GM18511 (cell line): ENCODE data around the gene PDE3B.
"Not testable (repeated sequence)": the region's sequence is repeated elsewhere in the genome, so short reads cannot be mapped to it uniquely, and the experiment has no call there.

Source experiments
- ATAC-seq: cut with Tn5 transposase; IDR thresholded peaks from one replicate; pipeline ENCODE4 v1.9.1; 2021; ENCODE audit warnings: mild to moderate bottlenecking, moderate library complexity; ENCODE audit not compliant: unreplicated experiment

Gene PDE3B

DNA sequence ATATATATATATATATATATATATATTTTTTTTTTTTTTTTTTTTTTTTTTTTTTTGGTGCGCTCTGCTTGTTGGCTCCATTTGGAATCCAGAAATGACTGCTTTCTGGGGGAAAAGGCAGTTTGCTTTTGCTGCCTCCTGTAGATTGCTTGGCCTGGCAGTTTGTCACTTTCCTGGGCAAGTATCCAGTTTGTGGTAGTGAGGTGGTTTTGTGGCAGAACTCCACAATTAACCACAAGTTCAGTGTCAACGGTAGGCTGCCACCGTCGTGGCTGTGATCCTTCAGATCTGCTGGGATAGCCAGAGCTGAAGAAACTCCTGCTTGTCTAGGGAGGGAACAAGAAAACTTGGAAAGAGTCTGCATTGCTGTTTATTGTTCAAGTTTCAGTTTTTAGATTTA, 5.0 kb upstream of the PDE3B start:
- no peak for ATAC-seq

- no peak for ATAC-seq
These were observed 1.8 kb upstream of the PDE3B start for GRCh38 chr11:14641801-14642200.

DNA sequence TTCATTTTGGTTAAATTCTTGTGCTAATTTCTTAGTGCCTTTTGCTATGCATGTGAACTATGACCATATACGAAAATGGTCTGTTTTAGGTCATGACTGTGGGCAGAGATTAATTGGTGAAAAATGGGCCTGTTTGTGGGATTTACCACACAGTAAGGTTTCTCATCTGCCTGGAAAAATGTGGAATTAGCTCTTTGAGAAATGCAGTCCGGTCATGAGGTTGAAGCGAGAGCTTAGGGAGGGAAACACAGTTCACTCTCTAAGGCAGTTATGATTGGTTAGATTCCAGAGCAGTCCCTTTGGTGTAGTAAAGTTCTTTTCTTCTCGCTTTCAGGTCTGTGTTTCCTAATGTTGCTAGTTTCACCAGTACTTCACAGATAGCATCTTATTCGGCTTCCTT, 1.2 kb upstream of the PDE3B start:
- ATAC-seq = no peak

DNA sequence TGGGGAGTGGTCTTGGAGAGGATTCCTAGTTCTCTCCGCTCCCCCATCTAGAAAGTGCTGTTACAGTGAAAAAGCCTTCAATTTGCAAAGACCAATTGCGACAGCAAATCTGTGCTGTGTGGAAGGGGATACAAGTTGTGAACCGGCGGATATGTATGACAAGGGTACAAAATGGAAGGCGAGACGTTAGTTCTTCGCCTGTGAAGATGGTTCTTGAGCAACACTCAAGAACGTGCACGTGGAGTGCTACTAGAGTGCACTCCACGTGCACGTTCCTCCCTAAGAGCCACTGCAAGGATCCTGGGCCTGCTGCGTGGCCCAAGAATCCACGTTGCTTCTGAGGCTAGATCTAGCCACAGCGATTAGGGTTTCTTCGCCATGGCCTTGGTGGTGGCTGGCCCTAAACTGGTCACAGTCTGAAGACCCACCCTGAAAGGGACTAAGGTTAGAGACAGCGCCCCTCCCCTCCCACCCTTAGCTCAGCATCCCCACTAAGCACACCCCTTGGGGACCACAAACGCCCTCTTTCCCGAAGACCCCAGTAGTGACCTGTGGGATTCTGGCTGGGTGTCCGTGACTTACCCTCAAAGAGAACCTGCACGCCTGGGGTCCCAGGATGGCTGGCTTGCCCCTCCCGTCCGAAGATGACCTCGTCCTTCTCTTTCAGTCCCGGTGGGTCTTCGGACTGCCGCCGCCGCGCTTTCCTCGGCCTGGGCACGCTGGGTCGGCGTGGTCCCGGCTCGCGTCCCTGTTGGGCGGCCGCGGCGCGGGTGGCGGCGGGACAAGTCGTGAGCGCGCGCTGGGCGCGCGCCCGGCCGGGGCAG, 519 bp upstream of the PDE3B start:
- ATAC-seq = no peak

GRCh38 chr11:14644226-14645014, 816 bp downstream of the PDE3B start:
- ATAC-seq = peak; percentile 68

DNA sequence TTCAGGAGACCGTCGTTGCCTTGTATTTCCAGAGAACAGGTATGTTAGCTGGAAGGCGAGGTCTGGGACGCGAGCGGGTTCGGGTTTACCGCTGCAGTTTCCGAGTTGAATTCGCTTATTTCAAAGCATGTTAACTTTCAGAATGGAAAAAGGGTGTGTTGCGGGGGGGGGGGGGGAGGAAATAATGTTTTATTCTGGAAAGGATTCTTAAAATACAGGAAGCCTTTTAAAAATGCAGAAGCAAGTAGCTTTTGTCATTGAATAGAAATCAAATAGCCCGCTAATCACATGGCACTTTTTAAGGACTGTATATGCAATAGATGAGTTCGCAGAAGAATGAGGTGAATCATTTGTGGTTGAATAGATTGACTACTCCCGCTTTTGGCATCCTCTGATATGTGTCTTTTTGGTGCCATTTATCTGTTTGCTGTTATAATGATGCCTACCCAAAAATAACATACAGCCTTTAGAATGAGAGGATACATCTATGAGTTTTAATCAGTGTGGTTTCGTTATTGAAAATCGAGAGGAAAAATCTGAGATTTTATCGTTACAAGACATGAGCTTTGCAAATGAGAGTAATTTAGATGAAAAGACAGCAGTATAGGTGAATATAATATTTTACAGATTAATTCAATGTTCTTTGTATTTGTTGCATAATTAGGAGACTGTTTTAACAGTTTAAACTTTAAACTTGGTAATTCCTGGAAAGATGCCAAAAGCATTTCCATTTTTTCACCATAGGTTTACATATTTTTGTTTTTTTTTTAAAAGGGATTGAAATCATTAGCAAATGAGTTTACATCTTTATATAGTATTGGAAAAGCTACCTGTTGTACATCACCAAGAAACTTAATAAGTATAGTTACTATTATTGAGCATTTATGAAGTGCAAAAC, 1.7 kb downstream of the PDE3B start:
- no peak for ATAC-seq

GRCh38 chr11:14645985-14646900, 2.6 kb downstream of the PDE3B start:
- no peak for ATAC-seq

DNA sequence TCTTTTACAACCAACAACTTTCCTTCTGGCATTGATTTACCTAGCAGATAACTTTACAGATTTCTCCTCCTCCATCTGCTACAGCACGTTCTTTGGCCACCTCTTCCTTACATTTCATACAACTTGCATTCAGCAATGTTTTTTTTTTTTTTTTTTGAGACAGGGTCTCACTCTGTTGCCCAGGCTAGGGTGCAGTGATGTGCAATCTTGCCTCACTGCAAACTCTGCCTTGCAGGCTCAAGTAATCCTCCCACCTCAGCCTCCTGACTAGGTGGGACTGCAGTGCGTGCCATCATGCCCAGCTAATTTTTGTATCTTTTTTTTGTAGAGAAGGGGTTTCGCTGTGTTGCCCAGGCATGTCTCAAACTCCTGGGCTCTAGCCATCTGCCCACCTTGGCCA, 6.5 kb downstream of the PDE3B start:
- ATAC-seq = no peak

DNA sequence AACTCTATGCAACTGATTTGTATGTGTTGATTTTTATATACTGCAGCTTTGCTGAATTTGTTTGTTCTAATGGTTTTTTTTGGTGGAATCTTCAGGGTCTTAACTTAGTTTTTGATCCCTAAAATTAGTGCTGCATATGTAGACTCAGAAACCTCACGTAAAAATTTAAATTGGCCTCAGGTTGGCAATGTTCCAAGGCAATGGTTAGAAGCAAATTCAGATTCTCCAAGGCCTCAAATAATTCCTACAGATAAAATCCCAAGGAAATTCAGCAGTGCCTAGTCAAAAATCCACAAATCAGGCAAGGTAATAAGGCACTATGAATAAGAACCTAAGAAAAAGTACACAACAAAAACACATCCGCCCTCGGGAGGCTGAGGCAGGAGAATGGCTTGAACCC, 9.5 kb downstream of the PDE3B start:
- no peak for ATAC-seq

GRCh38 chr11:14655435-14655834, 11.8 kb downstream of the PDE3B start:
- ATAC-seq = no peak

DNA sequence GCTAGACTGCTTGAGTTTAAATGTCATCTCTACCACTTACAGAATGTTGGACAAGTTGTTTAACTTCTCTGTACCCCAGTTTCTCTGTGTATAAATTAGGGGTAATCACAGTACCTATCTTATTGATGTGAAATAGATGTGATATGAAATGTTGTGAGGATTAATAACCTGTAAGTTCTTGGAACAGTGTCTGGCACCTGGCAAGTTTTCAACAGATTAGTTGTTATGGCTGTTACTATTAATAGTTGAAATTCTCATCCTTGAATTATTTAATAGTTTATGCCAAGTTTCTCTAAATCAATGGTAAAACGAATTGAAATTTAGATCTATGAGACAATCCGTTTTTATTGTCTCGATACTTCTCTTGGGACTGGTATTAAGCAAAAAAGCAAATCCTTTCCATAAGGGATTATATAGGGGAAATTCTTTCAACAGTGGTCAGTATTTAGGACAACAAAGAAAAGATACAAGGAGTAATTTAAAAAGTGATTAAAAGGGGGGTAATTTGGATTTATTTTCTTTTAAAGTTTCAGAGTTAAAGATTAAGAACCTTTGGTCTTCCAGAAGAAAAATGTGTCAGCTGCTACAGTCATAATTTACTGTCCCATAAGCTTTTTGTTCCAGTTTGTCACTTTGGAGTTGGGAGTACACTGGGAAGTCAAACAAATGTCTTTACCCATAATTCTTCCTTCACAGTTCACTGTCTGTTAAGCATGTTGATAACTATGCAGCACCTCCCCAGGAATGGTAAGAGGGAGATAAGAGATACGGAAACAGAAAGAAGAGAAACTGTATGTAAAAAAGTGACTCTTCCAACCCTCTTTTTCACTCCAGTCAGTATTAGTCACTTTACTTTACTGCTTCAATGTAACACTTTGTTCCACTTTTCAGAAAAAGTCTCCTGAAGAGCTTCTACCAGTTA, 13.2 kb downstream of the PDE3B start:
- ATAC-seq = no peak

GRCh38 chr11:14657841-14658240, 14.2 kb downstream of the PDE3B start:
- no peak for ATAC-seq

- not testable (repeated sequence) for ATAC-seq
These were observed 21.3 kb downstream of the PDE3B start for GRCh38 chr11:14664926-14665325.

- ATAC-seq = not testable (repeated sequence)
These were observed 23.7 kb downstream of the PDE3B start for GRCh38 chr11:14667329-14667728.

- no peak for ATAC-seq
These were observed 25.2 kb downstream of the PDE3B start for GRCh38 chr11:14668731-14669301.

DNA sequence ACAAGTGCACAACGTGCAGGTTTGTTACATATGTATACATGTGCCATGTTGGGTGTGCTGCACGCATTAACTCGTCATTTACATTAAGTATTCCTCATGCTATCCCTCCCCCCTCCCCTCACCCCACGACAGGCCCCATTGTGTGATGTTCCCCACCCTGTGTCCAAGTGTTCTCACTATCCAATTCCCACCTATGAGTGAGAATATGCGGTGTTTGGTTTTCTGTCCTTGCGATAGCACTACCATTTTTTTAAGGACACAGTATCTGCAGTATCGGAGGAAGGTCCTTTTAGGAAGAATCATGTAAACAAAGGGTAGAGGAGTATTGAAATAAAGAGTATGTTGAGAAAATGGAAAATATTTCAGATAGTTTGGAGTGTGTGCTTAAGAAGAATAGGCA, 25.9 kb downstream of the PDE3B start:
- ATAC-seq = no peak

DNA sequence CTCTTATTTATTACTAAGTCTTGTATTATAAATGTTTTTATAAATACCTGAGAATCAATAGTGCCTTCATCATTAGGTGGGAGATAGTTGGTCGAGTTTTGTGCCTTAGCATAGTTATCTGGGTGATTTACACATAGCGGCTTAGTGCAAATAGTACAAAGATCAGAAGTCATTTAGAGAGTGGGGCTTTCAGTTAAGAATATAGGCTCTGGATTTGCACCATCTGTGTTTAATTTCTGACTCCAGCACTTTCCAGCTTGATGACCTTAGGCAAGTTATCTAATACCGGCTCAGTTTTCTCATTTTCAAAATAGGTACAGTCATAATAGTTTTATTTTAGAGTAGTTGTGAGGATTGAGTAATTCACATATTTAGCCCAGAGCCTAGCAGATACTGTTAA, 26.4 kb downstream of the PDE3B start:
- ATAC-seq = no peak

DNA sequence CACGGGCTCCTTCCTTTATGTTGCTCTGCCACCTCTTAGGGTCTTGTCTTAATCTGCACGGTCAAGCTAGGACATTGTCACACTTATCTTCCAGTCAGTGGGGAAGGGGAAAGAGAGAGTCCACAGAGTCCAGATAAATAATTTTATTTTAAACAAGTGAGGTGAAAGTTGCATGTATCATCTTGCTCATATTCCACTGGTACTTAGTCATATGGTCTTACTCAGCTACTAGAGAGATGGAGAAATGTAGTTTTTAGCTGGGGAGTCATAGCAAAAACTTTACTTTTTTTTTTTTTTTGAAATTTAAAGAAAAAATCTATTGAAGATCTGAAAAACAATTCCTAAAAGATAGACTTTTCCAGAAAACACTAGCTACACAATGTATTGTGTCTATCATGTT, 29.0 kb downstream of the PDE3B start:
- no peak for ATAC-seq

DNA sequence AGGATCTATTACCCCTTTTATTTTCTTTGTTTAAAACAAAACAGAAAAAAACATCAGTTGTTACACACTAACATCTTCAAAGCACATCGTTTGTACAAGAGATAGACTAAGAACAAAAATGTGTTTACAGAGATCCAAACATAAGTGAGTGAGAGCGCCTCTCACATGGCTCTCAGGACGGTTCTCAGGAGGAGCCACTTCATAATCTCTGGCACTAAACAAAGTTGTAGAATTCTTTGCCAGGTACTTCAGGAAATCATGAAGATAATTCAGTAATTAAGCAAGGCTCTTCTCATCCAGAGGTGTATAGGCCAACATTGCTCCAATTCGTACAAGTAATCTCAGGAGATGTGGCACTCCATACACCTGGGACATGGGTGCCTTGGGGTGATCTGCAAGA, 29.8 kb downstream of the PDE3B start:
- no peak for ATAC-seq
